T-cell (primary cell): ENCODE data around the gene FAM234B. TPM values are rescaled to one million over a fixed set of nuclear protein-coding genes. Genes with fewer than 3 reads are reported as not detected.

ENCODE experiments used
- ATAC-seq, 4 experiments: fragments of 200-7000 bp in 3 of 4; fragments of 150-1000 bp in 1 of 4; cut with Tn5 transposase; replicated peaks in 1 of 4; 1 replicate in 3 of 4; 2 replicates in 1 of 4; pipeline ENCODE4 v1.10.0; 2021; ENCODE audit warnings: moderate library complexity in 3 of 4, mild to moderate bottlenecking in 2 of 4, moderate number of reproducible peaks in 1 of 4
- CTCF ChIA-PET, 2 donors: fragments of 300-600 bp; sonication (Branson Sonifier 250); formaldehyde crosslinking; loops; one replicate each; lab custom pipeline; 2022; ENCODE audit warnings: antibody characterized with exemption in 2 of 2; lab: Charles Lee
- POLR2A ChIA-PET, 2 donors: fragments of 300-600 bp; sonication (Branson Sonifier 250); formaldehyde crosslinking; loops; one replicate each; lab custom pipeline; 2022; ENCODE audit warnings: antibody characterized with exemption in 2 of 2; lab: Charles Lee
- DNase-seq, 35 experiments: peaks; one replicate each; pipeline versions ENCODE4 v3.0.0 to v3.0.0-alpha.2; 2013 to 2023
- H3K27ac ChIP-seq: one replicate; pipeline ENCODE4 v1.5.1; 2013; ENCODE audit warnings: low read length
- H3K27me3 ChIP-seq, 2 experiments: replicated peaks in 1 of 2; 1 replicate in 1 of 2; 2 replicates in 1 of 2; pipeline versions ENCODE4 v1.6.1 to v1.7.0; 2013; ENCODE audit warnings: low read length in 1 of 2, mixed read lengths in 1 of 2; ENCODE audit not compliant: control insufficient read depth in 2 of 2, insufficient read depth in 2 of 2; ENCODE audit errors: extremely low read depth in 1 of 2
- H3K36me3 ChIP-seq, 2 donors: 1 replicate in 1 of 2; 2 replicates in 1 of 2; pipeline versions ENCODE4 v1.6.1 to v1.7.0; 2013; ENCODE audit warnings: low read length in 1 of 2; ENCODE audit not compliant: control insufficient read depth in 2 of 2, insufficient read depth in 1 of 2; ENCODE audit errors: extremely low read depth in 1 of 2
- H3K4me1 ChIP-seq, 2 experiments: 1 replicate in 1 of 2; 2 replicates in 1 of 2; pipeline versions ENCODE4 v1.6.1 to v1.7.0; 2013; ENCODE audit warnings: low read length in 2 of 2, mixed read lengths in 1 of 2; ENCODE audit not compliant: insufficient read depth in 2 of 2, control insufficient read depth in 1 of 2; ENCODE audit errors: extremely low read depth in 1 of 2
- H3K4me3 ChIP-seq, 2 donors: 1 replicate in 1 of 2; 2 replicates in 1 of 2; pipeline versions ENCODE4 v1.5.1 to v1.7.0; 2013; ENCODE audit warnings: mild to moderate bottlenecking in 2 of 2, low read length in 1 of 2, moderate library complexity in 1 of 2; ENCODE audit not compliant: control insufficient read depth in 1 of 2; ENCODE audit errors: extremely low read depth in 1 of 2
- H3K9me3 ChIP-seq: 2 replicates; pipeline ENCODE4 v1.7.0; 2013
- H3K27ac Mint-ChIP-seq, 2 donors: one replicate each; pipeline ENCODE4 v1.8.0; 2020 to 2021; ENCODE audit warnings: mild to moderate bottlenecking in 2 of 2, mixed read lengths in 2 of 2
- H3K27me3 Mint-ChIP-seq, 2 donors: one replicate each; pipeline ENCODE4 v1.8.0; 2021 to 2022; ENCODE audit warnings: mixed read lengths in 2 of 2
- H3K36me3 Mint-ChIP-seq: one replicate; pipeline ENCODE4 v1.8.0; 2021; ENCODE audit warnings: mixed read lengths
- H3K4me1 Mint-ChIP-seq, 3 donors: one replicate each; pipeline ENCODE4 v1.8.0; 2020 to 2022; ENCODE audit warnings: mixed read lengths in 3 of 3, mild to moderate bottlenecking in 1 of 3
- H3K4me3 Mint-ChIP-seq, 3 donors: one replicate each; pipeline ENCODE4 v1.8.0; 2020 to 2022; ENCODE audit warnings: mild to moderate bottlenecking in 3 of 3, mixed read lengths in 3 of 3, moderate library complexity in 3 of 3
- H3K9me3 Mint-ChIP-seq, 3 donors: one replicate each; pipeline ENCODE4 v1.8.0; 2020 to 2022; ENCODE audit warnings: mixed read lengths in 3 of 3
- WGBS: methylation state at CpG from one replicate; pipeline ENCODE4 v1.1.5; 2013; ENCODE audit warnings: missing lambda C conversion rate; ENCODE audit not compliant: insufficient coverage; 5-methylcytosine and 5-hydroxymethylcytosine counted together
- total RNA-seq, 35 experiments: library from RNA in 6 of 35; stranded (reverse) in 6 of 35; fragments of 120-200 nt in 1 of 35; gene quantifications; one replicate each; pipeline versions ENCODE4 v1.2.1 to v1.2.4 and lab custom pipeline; 2013 to 2026

Gene FAM234B
- total RNA-seq, 5 donors from 2014 or later (not counting 1 experiment from before 2014, with no cell fraction given), result 4.3 to 5.8 (median 4.6) TPM

DNA sequence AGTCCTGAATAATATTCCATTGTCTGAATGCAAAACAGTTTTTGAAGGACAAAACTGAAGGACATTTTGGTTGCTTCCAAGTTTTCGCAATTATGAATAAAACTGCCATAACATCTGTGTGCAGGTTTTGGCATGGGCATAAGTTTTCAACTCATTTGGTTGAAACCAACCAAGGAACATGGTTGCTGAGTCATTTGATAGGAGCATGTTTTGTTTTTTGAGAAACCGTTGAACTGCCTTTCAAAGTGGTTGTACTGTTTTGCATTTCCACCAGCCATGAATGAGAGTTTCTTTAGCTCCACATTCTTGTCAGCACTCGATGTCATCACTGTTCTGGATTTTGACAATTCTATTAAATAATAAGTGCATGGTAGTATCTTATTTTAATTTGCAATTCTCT, 82.3 kb downstream of the FAM234B start:
- H3K27me3 ChIP-seq, result peaks cover 0 to 2% of the 10 kb centered on the region in 2 experiments
- H3K4me3 ChIP-seq, result no peak overlapping the region
- H3K4me1 ChIP-seq, result no peaks in the 10 kb centered on the region
- DNase-seq, result no peak
- H3K36me3 ChIP-seq, result no peaks in the 10 kb centered on the region
- ATAC-seq, result no peak
- H3K9me3 ChIP-seq, result no peaks in the 10 kb centered on the region
- H3K4me1 Mint-ChIP-seq, result no peaks in the 10 kb centered on the region
- no peaks in the 10 kb centered on the region for H3K9me3 Mint-ChIP-seq
- CTCF ChIA-PET, result interaction anchor here in 1 of 2 donors (0.6 kb wide), 1 partner anchor 9 kb away, joined by 3 read pairs; no protein-coding TSS in a partner anchor
- no peak overlapping the region for H3K4me3 Mint-ChIP-seq
- 100% methylated on average over 1 of the region's 3 CpGs for WGBS
- H3K27ac ChIP-seq, result no peak overlapping the region
- no peak overlapping the region for H3K27ac Mint-ChIP-seq
- POLR2A ChIA-PET, result no interaction called here
- H3K27me3 Mint-ChIP-seq, result no peaks in the 10 kb centered on the region
- H3K36me3 Mint-ChIP-seq, result no peaks in the 10 kb centered on the region

DNA sequence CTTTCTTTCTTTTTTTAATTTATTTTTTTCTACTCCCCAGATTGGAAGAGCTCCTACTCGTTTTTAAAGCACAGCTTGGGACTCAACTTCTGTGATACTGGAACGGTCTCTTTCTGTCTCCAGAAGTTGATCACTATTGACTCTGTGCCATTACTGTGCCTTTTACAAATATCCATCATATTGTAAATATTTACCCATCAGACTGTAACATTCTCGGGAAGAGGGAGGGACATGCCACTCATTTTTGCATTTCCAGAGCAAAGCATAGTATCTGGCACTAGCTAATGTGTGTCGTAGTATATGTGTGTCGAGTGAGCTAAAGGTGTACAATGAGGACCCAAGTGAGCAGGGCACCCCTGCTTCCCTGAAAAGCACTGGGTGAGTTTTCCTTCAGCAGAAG, 83.3 kb downstream of the FAM234B start:
- no peak overlapping the region for H3K4me3 Mint-ChIP-seq
- Histone ChIP-seq H3K9me3 (no peaks in the 10 kb centered on the region), H3K36me3 (no peaks in the 10 kb centered on the region), H3K4me3 (no peak overlapping the region), H3K27me3 (peaks cover 0 to 2% of the 10 kb centered on the region in 2 experiments), H3K27ac (no peak overlapping the region), H3K4me1 (no peaks in the 10 kb centered on the region)
- no peaks in the 10 kb centered on the region for H3K36me3 Mint-ChIP-seq
- H3K9me3 Mint-ChIP-seq, result no peaks in the 10 kb centered on the region
- POLR2A ChIA-PET, result interaction anchor here in 1 of 2 donors (0.7 kb wide), 1 partner anchor 1895 kb away, joined by 5 read pairs; no protein-coding TSS in a partner anchor
- WGBS, result 76% methylated on average over 2 of the region's 5 CpGs
- ATAC-seq (no peak), DNase-seq (no peak)
- H3K4me1 Mint-ChIP-seq, result peaks cover 0 to 5% (median 3%) of the 10 kb centered on the region in 3 donors
- H3K27me3 Mint-ChIP-seq, result peaks cover 4% of the 10 kb centered on the region in 2 donors
- CTCF ChIA-PET, result no interaction called here
- H3K27ac Mint-ChIP-seq, result no peak overlapping the region

DNA sequence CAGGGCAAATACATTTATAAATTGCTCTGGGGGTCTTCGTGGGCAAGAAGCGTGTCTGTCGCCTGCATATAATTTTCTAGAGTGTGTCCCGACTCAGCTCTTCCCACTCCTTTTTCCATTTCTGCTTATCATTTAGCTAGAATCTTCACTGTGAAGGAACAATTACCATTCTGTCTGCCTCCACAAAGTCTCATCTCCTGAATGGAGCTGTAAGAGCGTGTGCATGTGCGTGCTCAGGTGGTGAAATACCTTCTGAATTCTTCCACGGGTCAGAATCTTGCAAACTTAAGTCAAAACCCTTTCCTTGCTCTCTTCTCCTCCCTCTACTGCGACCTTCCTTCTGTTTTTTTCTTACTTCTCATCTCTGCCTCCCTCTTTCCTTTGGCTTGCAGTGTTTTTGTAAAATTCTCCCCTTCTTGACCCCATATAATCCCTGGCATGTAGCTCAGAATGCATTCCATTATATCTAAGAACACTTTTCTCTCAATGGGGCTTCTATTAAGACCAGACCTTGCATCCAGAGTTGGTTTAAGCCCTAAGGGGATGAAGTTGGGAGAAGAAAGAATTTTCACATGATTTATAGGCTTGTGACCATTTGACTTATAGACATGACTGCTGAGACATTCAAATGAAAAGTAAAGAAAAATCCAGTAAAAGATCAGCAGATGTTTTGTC, 84.2 kb downstream of the FAM234B start:
- no peaks in the 10 kb centered on the region for H3K9me3 ChIP-seq
- POLR2A ChIA-PET, result interaction anchor here in 1 of 2 donors (0.7 kb wide), 1 partner anchor 1896 kb away, joined by 5 read pairs; no protein-coding TSS in a partner anchor
- CTCF ChIA-PET, result no interaction called here
- H3K4me3 ChIP-seq, result no peak overlapping the region
- Mint-ChIP-seq H3K9me3 (no peaks in the 10 kb centered on the region), H3K27me3 (peaks cover 4% of the 10 kb centered on the region in 2 donors), H3K4me1 (peaks cover 0 to 5% (median 3%) of the 10 kb centered on the region in 3 donors), H3K27ac (no peak overlapping the region), H3K36me3 (no peaks in the 10 kb centered on the region), H3K4me3 (no peak overlapping the region)
- ATAC-seq (no peak), DNase-seq (no peak)
- WGBS, result 83% methylated on average over 8 of the region's 8 CpGs
- H3K4me1 ChIP-seq, result no peaks in the 10 kb centered on the region
- H3K27me3 ChIP-seq, result peaks cover 0 to 2% of the 10 kb centered on the region in 2 experiments
- no peak overlapping the region for H3K27ac ChIP-seq
- no peaks in the 10 kb centered on the region for H3K36me3 ChIP-seq

- no peak overlapping the region for H3K4me3 Mint-ChIP-seq
- H3K27me3 Mint-ChIP-seq, result peaks cover 4 to 7% of the 10 kb centered on the region in 2 donors
- H3K4me1 Mint-ChIP-seq, result peaks cover 0 to 5% (median 3%) of the 10 kb centered on the region in 3 donors
- no peak overlapping the region for H3K27ac ChIP-seq
- DNase-seq (no peak), ATAC-seq (no peak)
- H3K36me3 Mint-ChIP-seq, result no peaks in the 10 kb centered on the region
- ChIA-PET POLR2A (no interaction called here), CTCF (no interaction called here)
- no peaks in the 10 kb centered on the region for H3K27me3 ChIP-seq
- H3K4me1 ChIP-seq, result no peaks in the 10 kb centered on the region
- H3K9me3 ChIP-seq, result no peaks in the 10 kb centered on the region
- H3K27ac Mint-ChIP-seq, result no peak overlapping the region
- H3K9me3 Mint-ChIP-seq, result no peaks in the 10 kb centered on the region
- H3K4me3 ChIP-seq, result no peak overlapping the region
- no peaks in the 10 kb centered on the region for H3K36me3 ChIP-seq
- WGBS, result no CpG with 5 or more reads among the region's 3 CpGs
Measured at GRCh38 chr12:13130981-13131380, 86.8 kb downstream of the FAM234B start.

Other genes with a start within 250 kb of the FAM234B start
- gene DDX47, start 231.0 kb upstream of the FAM234B start, total RNA-seq, result 100 to 1,000 TPM in 2 of 5 donors, 10 to 100 TPM in 3; 60.4 to 141 (median 69.8) TPM
- 1 to 10 TPM in 3 of 5 donors, under 1 TPM in 1, not detected in 1; 0.28 to 2.0 (median 1.4) TPM for gene GPRC5A, start 152.8 kb upstream of the FAM234B start, total RNA-seq
- not detected for gene GPRC5D, start 92.2 kb upstream of the FAM234B start, total RNA-seq
- gene HEBP1, start 44.1 kb upstream of the FAM234B start, total RNA-seq, result 10 to 100 TPM; 12.5 to 15.9 (median 15.0) TPM
- not detected for gene GSG1, start 59.3 kb downstream of the FAM234B start, total RNA-seq
- gene EMP1, start 152.3 kb downstream of the FAM234B start, total RNA-seq, result 1 to 10 TPM; 1.4 to 5.4 (median 2.8) TPM